ENCODE measurements around the gene RPS27L. TPM values are rescaled to one million over a fixed set of nuclear protein-coding genes. Genes with fewer than 3 reads are reported as not detected.
"Not testable (repeated sequence)": the region's sequence is repeated elsewhere in the genome, so short reads cannot be mapped to it uniquely, and the experiment has no call there.

The RPS27L gene
- total and polyA plus RNA-seq, 4 donors, result 9.8 to 184 (median 40.7) TPM

DNA sequence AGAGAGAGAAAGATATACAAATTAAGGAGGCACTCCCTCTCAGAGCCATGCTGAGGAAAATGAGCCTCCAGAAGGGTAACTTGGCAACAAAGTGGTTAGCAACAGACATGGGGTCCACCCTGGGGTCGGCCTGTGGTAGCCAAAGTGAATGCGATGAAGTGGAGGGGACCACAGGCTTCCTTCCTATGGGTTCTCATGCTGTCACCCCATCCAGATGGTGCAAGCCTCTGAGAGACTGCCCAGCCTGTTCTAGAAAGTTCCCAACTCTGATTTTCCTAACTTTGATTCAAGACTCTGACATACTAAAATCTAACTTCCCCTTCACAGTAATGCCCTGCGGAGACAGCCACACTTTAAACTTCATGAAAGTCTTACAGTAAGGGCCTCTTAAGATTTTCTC is 53.9 kb downstream of the RPS27L start:
- H3K9ac ChIP-seq (ENCODE audit: low read depth in 1 of 2, low read length in 2 of 2), result no peak overlapping the region
- H3K27me3 ChIP-seq (ENCODE audit: control insufficient read depth in 4 of 4, insufficient read depth in 4 of 4, low read length in 3 of 4), result no peaks in the 10 kb centered on the region
- TF ChIP-seq, protein P1, sequence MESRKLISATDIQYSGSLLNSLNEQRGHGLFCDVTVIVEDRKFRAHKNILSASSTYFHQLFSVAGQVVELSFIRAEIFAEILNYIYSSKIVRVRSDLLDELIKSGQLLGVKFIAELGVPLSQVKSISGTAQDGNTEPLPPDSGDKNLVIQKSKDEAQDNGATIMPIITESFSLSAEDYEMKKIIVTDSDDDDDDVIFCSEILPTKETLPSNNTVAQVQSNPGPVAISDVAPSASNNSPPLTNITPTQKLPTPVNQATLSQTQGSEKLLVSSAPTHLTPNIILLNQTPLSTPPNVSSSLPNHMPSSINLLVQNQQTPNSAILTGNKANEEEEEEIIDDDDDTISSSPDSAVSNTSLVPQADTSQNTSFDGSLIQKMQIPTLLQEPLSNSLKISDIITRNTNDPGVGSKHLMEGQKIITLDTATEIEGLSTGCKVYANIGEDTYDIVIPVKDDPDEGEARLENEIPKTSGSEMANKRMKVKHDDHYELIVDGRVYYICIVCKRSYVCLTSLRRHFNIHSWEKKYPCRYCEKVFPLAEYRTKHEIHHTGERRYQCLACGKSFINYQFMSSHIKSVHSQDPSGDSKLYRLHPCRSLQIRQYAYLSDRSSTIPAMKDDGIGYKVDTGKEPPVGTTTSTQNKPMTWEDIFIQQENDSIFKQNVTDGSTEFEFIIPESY (IDR thresholded peaks at IDR 0.05), result no peak
- no peak for TF ChIP-seq SP1 (IDR thresholded peaks at IDR 0.05)
- TF ChIP-seq, protein P2, sequence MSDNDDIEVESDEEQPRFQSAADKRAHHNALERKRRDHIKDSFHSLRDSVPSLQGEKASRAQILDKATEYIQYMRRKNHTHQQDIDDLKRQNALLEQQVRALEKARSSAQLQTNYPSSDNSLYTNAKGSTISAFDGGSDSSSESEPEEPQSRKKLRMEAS (IDR thresholded peaks at IDR 0.05), result no peak
- DNase-seq (ENCODE audit: low spot score), result no peak
- H3K36me3 ChIP-seq (ENCODE audit: control insufficient read depth in 4 of 4, insufficient read depth in 3 of 4, low read depth in 1 of 4, low read length in 3 of 4), result no peaks in the 10 kb centered on the region
- peaks cover 1 to 12% (median 9%) of the 10 kb centered on the region in 4 donors for H3K4me1 ChIP-seq (ENCODE audit: control insufficient read depth in 4 of 4, insufficient read depth in 4 of 4, low read length in 3 of 4)
- H3K4me3 ChIP-seq (ENCODE audit: low read depth in 1 of 3, low read length in 3 of 3), result no peak overlapping the region
- H3K9me3 ChIP-seq (ENCODE audit: control insufficient read depth in 4 of 4, low read length in 3 of 4), result no peaks in the 10 kb centered on the region
- 79% methylated on average over 3 of the region's 3 CpGs for WGBS
- no peak overlapping the region for H3K27ac ChIP-seq (ENCODE audit: low read depth in 1 of 2, low read length in 2 of 2)

DNA sequence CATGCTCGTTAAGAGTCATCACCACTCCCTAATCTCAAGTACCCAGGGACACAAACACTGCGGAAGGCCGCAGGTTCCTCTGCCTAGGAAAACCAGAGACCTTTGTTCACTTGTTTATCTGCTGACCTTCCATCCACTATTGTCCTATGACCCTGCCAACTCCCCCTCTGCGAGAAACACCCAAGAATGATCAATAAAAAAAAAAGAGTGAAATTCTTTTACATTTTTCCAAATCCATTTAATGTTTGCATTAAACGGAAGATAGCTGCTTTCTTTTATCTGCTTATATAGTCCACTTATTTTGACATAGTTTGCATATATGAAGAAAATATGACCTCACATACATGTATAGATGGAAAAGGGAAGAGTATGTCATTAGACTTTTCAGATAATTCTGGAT is 57.7 kb downstream of the RPS27L start:
- not testable (repeated sequence) for H3K27me3 ChIP-seq (ENCODE audit: control insufficient read depth in 4 of 4, insufficient read depth in 4 of 4, low read length in 3 of 4); H3K4me1 ChIP-seq (ENCODE audit: control insufficient read depth in 4 of 4, insufficient read depth in 4 of 4, low read length in 3 of 4); H3K9me3 ChIP-seq (ENCODE audit: control insufficient read depth in 4 of 4, low read length in 3 of 4); H3K4me3 ChIP-seq (ENCODE audit: low read depth in 1 of 3, low read length in 3 of 3); DNase-seq (ENCODE audit: low spot score); H3K9ac ChIP-seq (ENCODE audit: low read depth in 1 of 2, low read length in 2 of 2); H3K27ac ChIP-seq (ENCODE audit: low read depth in 1 of 2, low read length in 2 of 2); H3K36me3 ChIP-seq (ENCODE audit: control insufficient read depth in 4 of 4, insufficient read depth in 3 of 4, low read depth in 1 of 4, low read length in 3 of 4)
- WGBS, result 52% methylated on average over 5 of the region's 5 CpGs

DNA sequence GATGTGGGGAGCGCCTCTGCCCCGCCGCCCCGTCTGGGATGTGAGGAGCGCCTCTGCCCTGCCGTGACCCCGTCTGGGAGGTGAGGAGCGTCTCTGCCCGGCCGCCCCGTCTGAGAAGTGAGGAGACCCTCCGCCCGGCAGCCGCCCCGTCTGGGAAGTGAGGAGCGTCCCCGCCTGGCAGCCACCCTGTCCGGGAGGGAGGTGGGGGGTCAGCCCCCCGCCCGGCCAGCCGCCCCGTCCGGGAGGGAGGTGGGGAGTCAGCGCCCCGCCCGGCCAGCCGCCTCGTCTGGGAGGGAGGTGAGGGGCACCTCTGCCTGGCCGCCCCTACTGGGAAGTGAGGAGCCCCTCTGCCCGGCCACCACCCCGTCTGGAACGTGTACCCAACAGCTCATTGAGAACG is 58.4 kb downstream of the RPS27L start:
- H3K27ac ChIP-seq (ENCODE audit: low read depth in 1 of 2, low read length in 2 of 2); H3K9me3 ChIP-seq (ENCODE audit: control insufficient read depth in 4 of 4, low read length in 3 of 4); H3K9ac ChIP-seq (ENCODE audit: low read depth in 1 of 2, low read length in 2 of 2); H3K27me3 ChIP-seq (ENCODE audit: control insufficient read depth in 4 of 4, insufficient read depth in 4 of 4, low read length in 3 of 4); DNase-seq (ENCODE audit: low spot score); H3K36me3 ChIP-seq (ENCODE audit: control insufficient read depth in 4 of 4, insufficient read depth in 3 of 4, low read depth in 1 of 4, low read length in 3 of 4); H3K4me1 ChIP-seq (ENCODE audit: control insufficient read depth in 4 of 4, insufficient read depth in 4 of 4, low read length in 3 of 4); H3K4me3 ChIP-seq (ENCODE audit: low read depth in 1 of 3, low read length in 3 of 3): not testable (repeated sequence)
- 91% methylated on average over 28 of the region's 33 CpGs for WGBS

Other genes starting within 250 kb of the RPS27L start
- gene TPM1, start 114.7 kb downstream of the RPS27L start, total RNA-seq, result 100 to 1,000 TPM in 1 of 2 donors, 10 to 100 TPM in 1; 64.7 to 101 TPM
- gene TPM1, start 114.7 kb downstream of the RPS27L start, polyA plus RNA-seq, result 10 to 100 TPM; 69.6 to 73.3 TPM
- 10 to 100 TPM; 13.2 to 19.7 TPM for gene LACTB, start 35.6 kb downstream of the RPS27L start, total RNA-seq
- gene LACTB, start 35.6 kb downstream of the RPS27L start, polyA plus RNA-seq, result 10 to 100 TPM; 18.5 to 25.3 TPM
- gene RAB8B, start 32.1 kb upstream of the RPS27L start, total RNA-seq, result 10 to 100 TPM in 1 of 2 donors, 1 to 10 TPM in 1; 9.9 to 26.5 TPM
- 1 to 10 TPM; 3.8 to 5.2 TPM for gene RAB8B, start 32.1 kb upstream of the RPS27L start, polyA plus RNA-seq
- gene APH1B, start 120.1 kb upstream of the RPS27L start, total RNA-seq, result 10 to 100 TPM in 1 of 2 donors, 1 to 10 TPM in 1; 2.5 to 10.6 TPM
- gene APH1B, start 120.1 kb upstream of the RPS27L start, polyA plus RNA-seq, result 1 to 10 TPM; 2.0 to 6.7 TPM
- gene CA12, start 224.4 kb upstream of the RPS27L start, total RNA-seq, result 1 to 10 TPM in 1 of 2 donors, under 1 TPM in 1; 0.08 to 2.9 TPM
- 1 to 10 TPM in 1 of 2 donors, under 1 TPM in 1; 0.07 to 5.1 TPM for gene CA12, start 224.4 kb upstream of the RPS27L start, polyA plus RNA-seq